GM12878 (cell line): ENCODE results near the gene WDR64.

ENCODE experiments used
- EP300 ChIP-seq, 2 experiments: fragments of 150-350 bp in 1 of 2; IDR thresholded peaks; 2 replicates each; pipeline ENCODE4 v1.6.1; 2011 to 2012; ENCODE audit warnings: low read depth in 2 of 2, low read length in 2 of 2, borderline replicate concordance in 1 of 2, improper control_type of control experiment in 1 of 2, inconsistent platforms in 1 of 2; ENCODE audit not compliant: control insufficient read depth in 1 of 2
- POLR2AphosphoS5 ChIP-seq: IDR thresholded peaks from 2 replicates; pipeline ENCODE4 v1.6.1; 2011; ENCODE audit warnings: mild to moderate bottlenecking, low read length, inconsistent platforms
- TF ChIP-seq, protein P1 (sequence below): fragments of 450-650 bp; IDR thresholded peaks from 2 replicates; pipeline ENCODE4 v1.6.1; 2017; ENCODE audit warnings: borderline replicate concordance
- TF ChIP-seq, protein P2 (sequence below): IDR thresholded peaks from 2 replicates; pipeline ENCODE4 v1.6.1; 2011; ENCODE audit warnings: borderline replicate concordance, low read depth, mild to moderate bottlenecking, moderate library complexity, mixed read lengths, low read length; ENCODE audit not compliant: insufficient read depth; ENCODE audit errors: extremely low read length

GRCh38 chr1:241847540-241847795, 195.4 kb downstream of the WDR64 start:
- TF ChIP-seq POLR2AphosphoS5 (no peak), EP300 (IDR thresholded peaks at IDR 0.05; ENCODE audit: borderline replicate concordance in 1 of 2, control insufficient read depth in 1 of 2, low read depth in 2 of 2, low read length in 2 of 2) (no peak)
- TF ChIP-seq, protein P1, sequence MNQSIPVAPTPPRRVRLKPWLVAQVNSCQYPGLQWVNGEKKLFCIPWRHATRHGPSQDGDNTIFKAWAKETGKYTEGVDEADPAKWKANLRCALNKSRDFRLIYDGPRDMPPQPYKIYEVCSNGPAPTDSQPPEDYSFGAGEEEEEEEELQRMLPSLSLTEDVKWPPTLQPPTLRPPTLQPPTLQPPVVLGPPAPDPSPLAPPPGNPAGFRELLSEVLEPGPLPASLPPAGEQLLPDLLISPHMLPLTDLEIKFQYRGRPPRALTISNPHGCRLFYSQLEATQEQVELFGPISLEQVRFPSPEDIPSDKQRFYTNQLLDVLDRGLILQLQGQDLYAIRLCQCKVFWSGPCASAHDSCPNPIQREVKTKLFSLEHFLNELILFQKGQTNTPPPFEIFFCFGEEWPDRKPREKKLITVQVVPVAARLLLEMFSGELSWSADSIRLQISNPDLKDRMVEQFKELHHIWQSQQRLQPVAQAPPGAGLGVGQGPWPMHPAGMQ = no peak
- TF ChIP-seq, protein P2, sequence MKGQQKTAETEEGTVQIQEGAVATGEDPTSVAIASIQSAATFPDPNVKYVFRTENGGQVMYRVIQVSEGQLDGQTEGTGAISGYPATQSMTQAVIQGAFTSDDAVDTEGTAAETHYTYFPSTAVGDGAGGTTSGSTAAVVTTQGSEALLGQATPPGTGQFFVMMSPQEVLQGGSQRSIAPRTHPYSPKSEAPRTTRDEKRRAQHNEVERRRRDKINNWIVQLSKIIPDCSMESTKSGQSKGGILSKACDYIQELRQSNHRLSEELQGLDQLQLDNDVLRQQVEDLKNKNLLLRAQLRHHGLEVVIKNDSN = no peak
